GM12892 (cell line): ENCODE results near the gene MRPS34.

ENCODE experiments used
- POLR2A ChIP-seq: IDR thresholded peaks from 2 replicates; pipeline ENCODE4 v1.6.1; 2011; ENCODE audit warnings: low read depth, low read length, control low read depth
- POLR2AphosphoS5 ChIP-seq: IDR thresholded peaks from 2 replicates; pipeline ENCODE4 v1.6.1; 2011; ENCODE audit warnings: low read depth, low read length, control low read depth
- TAF1 ChIP-seq: IDR thresholded peaks from 2 replicates; pipeline ENCODE4 v1.6.1; 2011; ENCODE audit warnings: low read depth, mild to moderate bottlenecking, control low read depth, low read length, borderline replicate concordance

DNA sequence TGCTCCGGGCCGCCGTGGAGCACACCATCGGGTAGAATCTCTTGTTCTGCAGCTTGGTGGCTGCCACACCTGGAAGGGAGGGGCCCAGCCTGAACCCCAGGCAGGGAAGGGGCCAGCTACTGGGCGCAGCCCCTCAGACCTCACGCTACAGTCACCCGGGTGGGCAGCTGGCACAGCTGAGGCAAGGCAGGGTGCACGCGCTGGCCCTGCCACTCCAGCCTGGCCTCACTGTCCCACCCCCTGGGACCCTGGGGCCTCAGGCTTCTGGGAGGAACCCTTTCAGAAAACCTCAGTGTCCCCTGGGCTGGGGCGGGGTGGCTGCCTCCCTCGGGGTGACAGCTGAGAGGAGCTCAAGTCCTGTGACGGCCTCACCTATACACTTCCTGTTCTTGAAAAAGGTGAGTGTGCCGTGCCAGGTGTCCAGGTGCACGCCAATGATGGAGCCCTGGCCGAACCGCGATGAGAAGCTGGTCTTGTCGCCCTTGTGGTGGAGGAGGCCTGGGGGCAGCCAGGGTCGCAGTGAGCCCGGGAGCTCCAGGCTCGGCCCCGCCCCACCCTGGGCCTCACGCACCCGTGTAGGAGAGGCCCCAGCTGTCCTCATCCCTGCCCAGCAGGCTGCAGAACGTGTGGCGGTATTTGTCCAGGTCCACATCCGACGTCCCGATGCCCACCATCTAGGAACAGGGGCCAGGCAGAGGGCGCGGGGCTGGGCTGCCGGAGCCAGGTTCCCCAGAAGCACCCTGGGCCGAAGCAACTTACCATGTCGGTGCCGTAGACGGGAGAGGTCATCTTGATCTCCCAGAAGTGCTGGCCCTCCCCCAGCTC is 4.7 kb upstream of the MRPS34 start:
- TF ChIP-seq POLR2AphosphoS5 (0 out of 2 replicates have a peak, but pooled peaks have one; percentile 7), POLR2A (0 out of 2 replicates have a peak, but pooled peaks have one; percentile 28), TAF1 (no peak)
